HT1080 (cell line): ENCODE data around the gene IFIT2. TPM values are rescaled to one million over a fixed set of nuclear protein-coding genes. Genes with fewer than 3 reads are reported as not detected.
"Not testable (repeated sequence)": the region's sequence is repeated elsewhere in the genome, so short reads cannot be mapped to it uniquely, and the experiment has no call there.

Experiments
- DNase-seq: peaks from one replicate; pipeline ENCODE4 v3.0.0-alpha.2; 2015; ENCODE audit warnings: low read depth
- polyA plus RNA-seq, 2 experiments: library from polyadenylated mRNA; depleted of rRNA; stranded (reverse); fragments of >200 nt; gene quantifications; 2 replicates each; pipeline ENCODE4 v1.2.3, GENCODE V29; 2015
- total RNA-seq: library from RNA; depleted of rRNA; stranded (reverse); fragments of >200 nt; shearing (Covaris generic); gene quantifications from 2 replicates; pipeline ENCODE4 v1.2.3, GENCODE V29; 2014; rRNA removed

IFIT2 gene
- total RNA-seq, result 0.53 and 0.92 TPM in 2 replicates
- 0.67 and 1.0 TPM in 2 replicates for polyA plus RNA-seq (2015; cell fraction: cytosol; rRNA removed)
- polyA plus RNA-seq (2015; cell fraction: nucleus; rRNA removed), result 1.8 and 3.0 TPM in 2 replicates

- peak; percentile 68 for DNase-seq
Observed at GRCh38 chr10:89301721-89302445, at the start of gene IFIT2. TSS of gene IFIT2 (plus strand) at chr10:89302046. CDS start at chr10:89302124, 78 bp downstream.

GRCh38 chr10:89252225-89252585 lies 49.6 kb upstream of the IFIT2 start:
- DNase-seq, result no peak

GRCh38 chr10:89255091-89255579 lies 46.7 kb upstream of the IFIT2 start:
- DNase-seq, result not testable (repeated sequence)

GRCh38 chr10:89255793-89256192 lies 46.1 kb upstream of the IFIT2 start:
- DNase-seq, result no peak

- DNase-seq, result no peak
Observed at GRCh38 chr10:89256340-89256739, 45.5 kb upstream of the IFIT2 start.

GRCh38 chr10:89256962-89257361 lies 44.9 kb upstream of the IFIT2 start:
- no peak for DNase-seq

- DNase-seq, result no peak
Observed at GRCh38 chr10:89257581-89257980, 44.3 kb upstream of the IFIT2 start.

- no peak for DNase-seq
Observed at GRCh38 chr10:89258881-89259280, 43.0 kb upstream of the IFIT2 start.

- no peak for DNase-seq
Observed at GRCh38 chr10:89262086-89263051, 39.5 kb upstream of the IFIT2 start.

- no peak for DNase-seq
Observed at GRCh38 chr10:89263091-89263490, 38.8 kb upstream of the IFIT2 start.

- DNase-seq, result no peak
Observed at GRCh38 chr10:89263531-89263930, 38.3 kb upstream of the IFIT2 start.

GRCh38 chr10:89266721-89267453 lies 35.0 kb upstream of the IFIT2 start:
- DNase-seq, result no peak

- DNase-seq, result no peak
Observed at GRCh38 chr10:89269433-89270152, 32.3 kb upstream of the IFIT2 start.

GRCh38 chr10:89270153-89270483 lies 31.7 kb upstream of the IFIT2 start:
- no peak for DNase-seq

GRCh38 chr10:89271532-89271931 lies 30.3 kb upstream of the IFIT2 start:
- no peak for DNase-seq

GRCh38 chr10:89273680-89274079 lies 28.2 kb upstream of the IFIT2 start:
- no peak for DNase-seq

GRCh38 chr10:89274928-89275327 lies 26.9 kb upstream of the IFIT2 start:
- DNase-seq, result no peak

GRCh38 chr10:89275383-89275782 lies 26.5 kb upstream of the IFIT2 start:
- DNase-seq, result no peak

- DNase-seq, result peak; percentile 96
Observed at GRCh38 chr10:89278034-89278535, 23.8 kb upstream of the IFIT2 start.

- DNase-seq, result no peak
Observed at GRCh38 chr10:89278900-89279392, 22.9 kb upstream of the IFIT2 start.
